ENCODE measurements around the gene ZBTB8OS.

The ZBTB8OS gene

DNA sequence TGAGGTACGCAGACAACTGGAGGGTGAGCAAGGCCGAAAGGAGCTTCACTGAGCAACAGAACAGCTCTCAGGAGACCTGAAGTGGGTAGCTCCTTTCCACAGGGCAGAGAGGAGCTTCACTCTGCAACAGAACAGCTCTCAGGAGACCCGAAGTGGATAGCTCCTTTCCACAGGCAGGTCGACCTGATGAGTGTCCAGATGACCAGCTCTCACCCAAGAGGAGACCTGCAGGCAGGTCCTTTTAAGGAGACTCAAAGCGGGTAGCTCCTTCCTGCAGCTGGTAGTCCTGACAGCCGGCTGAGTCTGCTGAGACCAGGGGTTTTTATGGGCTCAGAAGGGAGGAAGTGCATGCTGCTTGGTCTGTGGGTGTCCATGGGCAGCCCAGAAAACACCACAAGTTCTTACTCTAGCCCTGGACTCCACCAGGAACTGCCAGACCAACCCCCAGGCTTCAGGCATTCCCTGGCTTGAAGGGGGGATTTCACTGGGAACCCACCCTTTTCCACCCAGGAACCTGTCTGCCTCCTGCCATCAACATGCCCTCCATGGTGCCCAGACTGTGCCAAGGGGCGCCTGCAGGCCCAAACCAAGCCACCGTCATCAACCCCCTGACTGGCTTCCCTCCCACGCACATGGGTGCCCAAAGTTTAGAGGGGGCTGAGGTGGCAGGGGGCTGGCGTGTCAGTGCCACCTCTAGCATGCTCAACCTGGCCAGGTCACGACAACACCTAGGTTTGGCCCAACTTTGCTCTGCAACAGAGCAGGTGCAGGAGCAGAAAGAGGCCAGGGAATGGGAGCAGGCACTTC is 43.6 kb downstream of the ZBTB8OS start:
- DNase-seq: peak; percentile 15 to 59

DNA sequence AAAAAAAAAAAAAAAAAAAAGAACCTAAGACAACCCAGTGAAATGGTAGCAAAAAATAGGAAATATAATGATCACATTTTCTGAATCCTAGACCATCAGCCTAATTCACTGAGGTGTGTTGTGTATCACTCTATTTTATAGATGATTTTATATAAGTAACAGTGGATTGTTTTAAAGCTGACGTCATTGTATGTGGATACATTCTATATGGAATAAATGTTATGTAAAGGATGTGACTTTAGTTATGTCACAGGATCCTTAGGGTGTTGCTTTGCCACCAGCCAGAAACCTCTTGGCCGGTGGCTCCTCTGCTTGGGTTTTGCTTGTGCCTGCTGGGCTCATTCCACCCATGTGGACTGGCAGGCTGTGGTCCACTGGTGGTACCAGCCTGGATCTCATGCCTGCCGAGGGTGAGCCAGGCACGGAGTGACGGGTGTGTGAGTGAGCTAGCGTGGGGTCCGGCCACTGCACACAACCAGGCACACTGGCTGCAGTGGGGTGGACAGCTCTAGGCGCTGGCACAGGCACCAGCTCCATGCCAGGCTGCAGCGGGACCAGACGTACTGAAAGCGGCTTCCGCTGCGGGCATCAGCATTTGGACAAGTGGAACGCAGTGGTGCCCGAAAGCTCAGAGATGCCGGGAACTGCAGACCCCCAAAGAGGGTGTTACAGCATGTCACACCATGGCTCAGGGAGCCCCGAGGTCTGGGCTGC is 44.5 kb downstream of the ZBTB8OS start:
- no peak for DNase-seq

DNA sequence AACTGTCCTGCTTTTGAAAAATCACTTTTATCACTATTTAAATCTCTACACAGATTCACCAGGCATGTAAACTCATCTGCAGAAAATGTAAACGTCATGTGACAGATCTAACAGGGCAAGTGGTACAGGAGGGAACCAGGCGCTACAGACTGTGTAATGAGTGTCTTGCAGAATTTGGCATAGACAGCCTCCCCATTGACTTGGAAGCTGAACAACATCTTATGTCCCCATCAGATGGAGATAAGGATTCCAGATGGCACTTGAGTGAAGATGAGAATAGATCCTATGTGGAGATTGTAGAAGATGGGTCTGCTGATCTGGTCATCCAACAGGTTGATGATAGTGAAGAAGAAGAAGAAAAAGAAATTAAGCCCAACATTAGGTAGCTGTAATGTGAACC is 50.3 kb downstream of the ZBTB8OS start:
- DNase-seq: no peak

DNA sequence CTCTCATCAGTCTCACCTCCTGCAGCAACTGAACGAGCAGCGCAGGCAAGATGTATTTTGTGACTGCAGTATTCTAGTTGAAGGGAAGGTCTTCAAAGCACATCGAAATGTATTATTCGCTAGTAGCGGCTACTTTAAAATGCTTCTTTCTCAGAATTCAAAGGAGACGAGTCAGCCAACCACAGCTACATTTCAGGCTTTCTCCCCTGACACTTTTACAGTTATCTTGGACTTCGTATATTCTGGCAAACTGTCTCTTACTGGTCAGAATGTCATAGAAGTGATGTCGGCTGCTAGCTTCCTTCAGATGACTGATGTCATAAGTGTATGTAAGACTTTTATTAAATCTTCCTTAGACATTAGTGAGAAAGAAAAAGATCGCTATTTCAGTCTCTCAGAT is 57.4 kb downstream of the ZBTB8OS start:
- no peak for DNase-seq

DNA sequence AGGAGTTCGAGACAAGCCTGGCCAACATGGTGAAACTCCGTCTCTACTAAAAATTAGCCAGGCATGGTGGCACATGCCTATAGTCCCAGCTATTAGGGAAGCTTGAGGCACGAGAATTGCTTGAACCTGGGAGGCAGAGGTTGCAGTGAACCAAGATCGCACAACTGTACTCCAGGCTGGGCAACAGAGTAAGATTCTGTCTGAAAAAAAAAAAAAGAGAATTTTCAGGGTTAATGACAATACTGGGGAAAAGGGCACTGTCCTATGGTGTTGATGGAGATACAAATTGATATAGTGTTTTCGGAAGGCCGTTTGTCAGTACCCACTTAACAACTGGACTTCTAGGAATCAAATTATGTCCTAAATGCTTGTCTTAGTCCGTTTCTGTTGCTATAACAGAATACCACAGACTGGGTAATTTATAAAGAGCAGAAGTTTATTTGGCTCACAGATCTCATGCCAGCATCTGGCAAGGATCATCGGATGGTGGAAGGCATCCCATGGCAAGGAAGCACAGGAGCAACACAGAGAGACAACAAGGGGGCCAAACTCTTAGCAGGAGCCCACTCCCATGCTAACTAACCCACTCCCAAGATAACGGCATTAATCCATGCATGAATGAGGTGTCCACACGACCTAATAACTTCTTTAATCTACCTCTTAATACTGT is 69.9 kb downstream of the ZBTB8OS start:
- no peak for DNase-seq

All from inflammatory macrophage treated with lipopolysaccharide for 1 hour (primary cell).